ENCODE results near the gene APBB3.

APBB3 gene

GRCh38 chr5:140574165-140574564 is 9.8 kb upstream of the APBB3 start:
- no peak for DNase-seq

- DNase-seq: no peak
These were observed 9.3 kb upstream of the APBB3 start for GRCh38 chr5:140573683-140574082.

GRCh38 chr5:140571105-140571504 is 6.7 kb upstream of the APBB3 start:
- no peak for DNase-seq

- no peak for DNase-seq
These were observed 6.1 kb upstream of the APBB3 start for GRCh38 chr5:140570488-140570887.

GRCh38 chr5:140570058-140570457 is 5.7 kb upstream of the APBB3 start:
- no peak for DNase-seq

- peak; percentile 14 for DNase-seq
These were observed 4.8 kb upstream of the APBB3 start for GRCh38 chr5:140569197-140569596.

GRCh38 chr5:140568443-140569063 is 4.2 kb upstream of the APBB3 start:
- DNase-seq: no peak

- no peak for DNase-seq
These were observed 3.5 kb upstream of the APBB3 start for GRCh38 chr5:140567871-140568270.

- no peak for DNase-seq
These were observed 2.9 kb upstream of the APBB3 start for GRCh38 chr5:140567136-140567818.

GRCh38 chr5:140566665-140567064 is 2.3 kb upstream of the APBB3 start:
- DNase-seq: no peak

GRCh38 chr5:140565780-140566095 is 1.3 kb upstream of the APBB3 start:
- no peak for DNase-seq

GRCh38 chr5:140565024-140565779 is 804 bp upstream of the APBB3 start:
- DNase-seq: no peak

GRCh38 chr5:140563596-140563995 is 802 bp downstream of the APBB3 start:
- DNase-seq: no peak

- no peak for DNase-seq
These were observed 2.5 kb downstream of the APBB3 start for GRCh38 chr5:140561753-140562523.

- no peak for DNase-seq
These were observed 4.2 kb downstream of the APBB3 start for GRCh38 chr5:140560227-140560626.

GRCh38 chr5:140558542-140558941 is 5.9 kb downstream of the APBB3 start:
- no peak for DNase-seq

GRCh38 chr5:140557965-140558364 is 6.4 kb downstream of the APBB3 start:
- no peak for DNase-seq

GRCh38 chr5:140557136-140557805 is 7.1 kb downstream of the APBB3 start, which contains the start of gene SRA1:
TSS of gene SRA1 (minus strand) at chr5:140557473. CDS start at chr5:140557452, 21 bp downstream.
- DNase-seq: peak; percentile 86

GRCh38 chr5:140556438-140556837 is 8.0 kb downstream of the APBB3 start:
- DNase-seq: no peak

GRCh38 chr5:140555747-140556312 is 8.6 kb downstream of the APBB3 start:
- DNase-seq: no peak

- no peak for DNase-seq
These were observed 9.9 kb downstream of the APBB3 start for GRCh38 chr5:140554454-140554853.

GRCh38 chr5:140553657-140554056 is 10.7 kb downstream of the APBB3 start:
- no peak for DNase-seq

Data from CD4-positive, alpha-beta T cell treated with Interleukin-17A for 4 hours (primary cell).